ENCODE measurements around the gene CEBPE. TPM values are rescaled to one million over a fixed set of nuclear protein-coding genes. Genes with fewer than 3 reads are reported as not detected.

The CEBPE gene
- total RNA-seq, 2 donors from 2014 or later, result not detected

DNA sequence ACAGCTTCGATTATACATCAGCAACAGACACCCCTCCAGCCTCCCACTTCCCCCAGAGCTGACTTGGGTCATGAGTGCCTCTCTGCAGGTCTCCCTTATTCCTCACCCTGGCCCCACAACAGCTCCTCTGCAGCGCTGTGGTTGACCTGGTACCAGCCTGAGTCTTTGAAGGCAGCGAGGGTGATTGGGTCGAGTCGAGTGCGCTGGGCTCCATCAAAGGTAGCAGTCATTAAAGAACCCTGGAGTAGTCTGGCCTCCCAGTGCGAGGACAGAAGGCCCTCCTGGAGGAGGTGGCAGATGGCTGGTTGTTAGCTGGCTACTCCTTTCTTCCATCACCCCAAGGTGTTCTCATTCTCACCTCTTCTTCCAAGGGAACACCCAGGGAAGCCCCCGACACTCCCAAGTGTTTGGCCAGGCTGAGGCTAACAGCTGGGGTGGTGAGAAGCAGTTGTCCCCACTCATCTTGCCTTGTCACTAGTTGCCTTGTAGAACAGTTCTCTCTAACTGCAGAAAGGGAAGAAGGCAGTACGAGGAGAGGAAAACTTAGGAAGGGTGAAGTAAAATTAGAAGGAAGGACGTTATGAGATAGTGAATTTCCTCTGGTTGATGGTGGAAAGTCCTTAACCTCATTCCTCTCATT lies 16.9 kb downstream of the CEBPE start:
- H3K9me3 ChIP-seq, result no peaks in the 10 kb centered on the region
- H3K36me3 ChIP-seq, result no peaks in the 10 kb centered on the region
- no peak overlapping the region for H3K9ac ChIP-seq (ENCODE audit: low read depth in 2 of 2, low read length in 2 of 2)
- TF ChIP-seq, protein P1, sequence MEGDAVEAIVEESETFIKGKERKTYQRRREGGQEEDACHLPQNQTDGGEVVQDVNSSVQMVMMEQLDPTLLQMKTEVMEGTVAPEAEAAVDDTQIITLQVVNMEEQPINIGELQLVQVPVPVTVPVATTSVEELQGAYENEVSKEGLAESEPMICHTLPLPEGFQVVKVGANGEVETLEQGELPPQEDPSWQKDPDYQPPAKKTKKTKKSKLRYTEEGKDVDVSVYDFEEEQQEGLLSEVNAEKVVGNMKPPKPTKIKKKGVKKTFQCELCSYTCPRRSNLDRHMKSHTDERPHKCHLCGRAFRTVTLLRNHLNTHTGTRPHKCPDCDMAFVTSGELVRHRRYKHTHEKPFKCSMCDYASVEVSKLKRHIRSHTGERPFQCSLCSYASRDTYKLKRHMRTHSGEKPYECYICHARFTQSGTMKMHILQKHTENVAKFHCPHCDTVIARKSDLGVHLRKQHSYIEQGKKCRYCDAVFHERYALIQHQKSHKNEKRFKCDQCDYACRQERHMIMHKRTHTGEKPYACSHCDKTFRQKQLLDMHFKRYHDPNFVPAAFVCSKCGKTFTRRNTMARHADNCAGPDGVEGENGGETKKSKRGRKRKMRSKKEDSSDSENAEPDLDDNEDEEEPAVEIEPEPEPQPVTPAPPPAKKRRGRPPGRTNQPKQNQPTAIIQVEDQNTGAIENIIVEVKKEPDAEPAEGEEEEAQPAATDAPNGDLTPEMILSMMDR (IDR thresholded peaks at IDR 0.05), result no peak
- H3K27me3 ChIP-seq, result no peaks in the 10 kb centered on the region
- H3K4me3 ChIP-seq, result no peak overlapping the region
- no peaks in the 10 kb centered on the region for H3K4me1 ChIP-seq
- no peak overlapping the region for H3K27ac ChIP-seq
- intact Hi-C loops (cut with DNase I), result no loop called here
- no peak for DNase-seq

DNA sequence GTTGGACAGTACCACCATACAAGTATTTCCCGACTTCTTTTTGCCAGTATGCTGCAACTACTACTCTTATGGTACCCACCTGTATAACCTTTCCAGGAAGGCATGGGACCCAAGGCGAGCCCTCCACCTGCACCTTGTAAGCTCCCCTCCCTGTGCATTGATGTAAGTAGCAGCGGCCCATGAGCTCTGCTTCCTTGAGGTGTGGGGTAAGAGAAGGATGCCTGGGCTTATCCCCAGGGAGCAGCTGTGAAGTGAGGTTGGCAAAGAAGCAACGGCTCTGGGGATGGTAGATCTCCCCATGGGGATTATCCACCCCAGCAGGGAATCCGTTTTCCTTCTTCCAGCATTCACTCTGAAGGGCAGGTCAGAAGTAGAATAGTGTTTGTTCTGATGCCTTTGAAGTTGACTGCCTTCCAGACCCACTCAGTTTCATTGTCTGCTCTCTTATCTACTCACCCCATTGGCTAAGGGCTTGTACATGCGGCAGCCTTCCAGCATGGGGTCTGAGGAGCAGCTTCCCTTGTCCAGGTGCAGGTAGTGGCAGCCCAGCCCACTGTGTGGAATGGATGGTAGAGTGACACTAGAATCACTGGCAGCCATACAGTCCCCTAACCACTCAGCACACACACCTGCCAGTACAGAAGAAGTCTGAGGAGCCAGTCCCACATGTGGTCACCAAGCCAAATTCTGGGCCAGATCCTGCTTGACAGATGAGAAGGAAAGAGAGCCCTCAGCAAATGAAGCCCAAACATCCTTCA lies 17.7 kb downstream of the CEBPE start:
- peak overlapping the region in 1 of 2 donors; percentile 17 for H3K9ac ChIP-seq (ENCODE audit: low read depth in 2 of 2, low read length in 2 of 2)
- no peaks in the 10 kb centered on the region for H3K36me3 ChIP-seq
- no peaks in the 10 kb centered on the region for H3K4me1 ChIP-seq
- no peak overlapping the region for H3K4me3 ChIP-seq
- no peak for DNase-seq
- intact Hi-C loops (cut with DNase I), result no loop called here
- H3K27ac ChIP-seq, result no peak overlapping the region
- H3K27me3 ChIP-seq, result no peaks in the 10 kb centered on the region
- H3K9me3 ChIP-seq, result no peaks in the 10 kb centered on the region
- TF ChIP-seq, protein P1 (IDR thresholded peaks at IDR 0.05), result no peak

DNA sequence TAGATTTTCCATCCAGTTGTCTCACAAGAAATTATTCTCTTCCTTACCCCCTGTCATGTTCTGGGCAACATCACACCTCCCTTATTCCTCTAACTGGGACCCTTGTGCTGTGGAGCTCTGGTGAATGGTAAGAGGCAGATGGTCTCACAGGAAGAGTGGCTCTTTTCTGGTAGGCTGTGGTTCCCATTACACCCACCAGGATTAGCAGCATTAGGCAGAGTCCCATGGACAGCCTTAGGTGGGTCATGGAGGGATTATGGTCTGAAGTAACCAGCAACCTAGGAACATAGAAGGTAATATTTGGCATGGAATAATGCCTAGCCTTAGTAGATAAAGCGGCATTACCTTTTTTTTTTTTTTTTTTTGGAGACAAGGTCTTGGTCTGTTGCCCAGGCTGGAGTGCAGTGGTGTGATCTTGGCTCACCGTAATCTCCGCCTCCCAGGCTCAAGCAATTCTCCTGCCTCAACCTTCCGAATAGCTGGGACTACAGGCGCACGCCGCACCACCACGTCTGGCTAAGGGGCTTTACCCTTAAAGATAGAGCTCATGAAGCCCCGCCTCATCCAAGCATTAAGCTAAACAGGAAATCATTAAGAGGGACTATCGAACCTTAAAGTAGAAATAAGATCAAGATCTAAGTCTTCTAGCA lies 19.7 kb downstream of the CEBPE start:
- no peak overlapping the region for H3K4me3 ChIP-seq
- no peak overlapping the region for H3K27ac ChIP-seq
- no peaks in the 10 kb centered on the region for H3K36me3 ChIP-seq
- no peaks in the 10 kb centered on the region for H3K4me1 ChIP-seq
- no peak for DNase-seq
- H3K27me3 ChIP-seq, result no peaks in the 10 kb centered on the region
- intact Hi-C loops (cut with DNase I), result no loop called here
- TF ChIP-seq, protein P1 (IDR thresholded peaks at IDR 0.05), result no peak
- H3K9me3 ChIP-seq, result no peaks in the 10 kb centered on the region
- H3K9ac ChIP-seq (ENCODE audit: low read depth in 2 of 2, low read length in 2 of 2), result no peak overlapping the region

DNA sequence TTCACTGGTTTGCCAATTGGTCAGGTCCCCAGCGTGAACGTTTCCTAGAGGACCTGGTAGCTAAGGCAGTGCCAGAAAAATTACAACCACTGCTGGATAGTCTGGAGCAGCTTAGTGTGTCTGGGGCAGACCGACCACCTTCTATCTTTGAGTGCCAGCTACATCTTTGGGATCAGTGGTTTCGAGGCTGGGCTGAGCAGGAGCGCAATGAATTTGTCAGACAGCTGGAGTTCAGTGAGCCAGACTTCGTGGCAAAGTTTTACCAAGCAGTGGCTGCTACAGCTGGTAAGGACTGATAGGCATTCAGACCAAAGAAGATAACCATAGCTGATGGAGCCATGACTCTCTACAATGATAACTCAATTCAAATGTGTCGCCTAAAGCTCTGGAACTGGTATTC lies 21.3 kb downstream of the CEBPE start:
- TF ChIP-seq, protein P1 (IDR thresholded peaks at IDR 0.05), result no peak
- Histone ChIP-seq H3K36me3 (no peaks in the 10 kb centered on the region), H3K9ac (ENCODE audit: low read depth in 2 of 2, low read length in 2 of 2) (no peak overlapping the region), H3K27ac (no peak overlapping the region), H3K9me3 (no peaks in the 10 kb centered on the region), H3K4me3 (no peak overlapping the region), H3K27me3 (no peaks in the 10 kb centered on the region), H3K4me1 (peaks cover 4% of the 10 kb centered on the region)
- intact Hi-C loops (cut with DNase I), result no loop called here
- no peak for DNase-seq

DNA sequence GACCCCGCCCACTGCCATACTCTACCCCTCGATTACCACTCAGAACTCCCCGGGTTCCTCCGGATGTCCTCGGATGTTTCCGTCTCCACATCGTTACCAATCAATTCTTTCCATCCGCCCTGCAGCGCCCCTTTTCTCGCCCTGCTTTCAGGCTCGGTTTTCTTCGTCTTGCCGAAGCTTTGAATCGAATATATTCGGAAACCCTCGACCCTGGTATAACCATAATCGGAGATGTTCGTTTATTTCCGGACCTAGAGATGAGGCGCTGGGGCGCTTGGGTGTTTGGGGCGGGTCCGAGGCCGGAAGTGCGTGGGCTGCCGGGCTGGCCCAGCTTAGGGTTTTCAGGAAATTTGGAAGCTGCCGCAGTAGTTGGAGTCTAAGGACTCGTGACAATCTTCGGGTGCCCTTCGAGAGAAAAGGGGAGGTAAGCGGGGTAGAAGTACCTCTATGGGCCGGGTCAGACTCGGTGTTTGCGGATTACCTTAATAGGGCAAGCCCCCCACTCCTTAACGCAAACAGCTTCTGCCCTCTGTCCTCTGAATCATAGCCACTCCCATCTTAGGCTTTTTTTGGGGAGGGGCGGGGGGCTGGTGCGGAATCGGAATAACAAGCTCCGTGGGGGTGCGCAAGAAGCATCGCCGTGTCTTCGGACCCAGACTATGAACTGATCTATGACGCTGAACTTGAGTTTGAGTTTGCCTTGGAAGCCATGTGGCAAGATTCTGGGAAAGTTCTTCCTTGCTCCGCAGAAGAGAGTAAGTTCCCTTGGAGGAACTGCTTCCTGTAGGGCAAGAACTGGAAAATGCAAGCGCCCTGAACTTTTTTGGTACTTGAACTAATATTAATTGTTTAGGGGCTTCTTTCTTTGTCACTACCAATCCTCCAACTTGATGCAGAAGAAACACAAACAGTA lies 23.6 kb downstream of the CEBPE start, which contains the start of gene C14orf119:
TSS of gene C14orf119 (plus strand) at position 310 of the 913 bp plus-strand sequence. CDS start 2,154 bp downstream, outside the sequence.
- H3K36me3 ChIP-seq, result peaks cover 9% of the 10 kb centered on the region
- TF ChIP-seq, protein P1 (IDR thresholded peaks at IDR 0.05), result no peak
- peak within 1 kb of the TSS; percentile 98 for H3K27ac ChIP-seq
- no peaks in the 10 kb centered on the region for H3K9me3 ChIP-seq
- intact Hi-C loops (cut with DNase I), result no loop called here
- H3K4me1 ChIP-seq, result peaks cover 4% of the 10 kb centered on the region
- peak; percentile 100 for DNase-seq
- H3K4me3 ChIP-seq, result peak within 1 kb of the TSS; percentile 74
- H3K27me3 ChIP-seq, result no peaks in the 10 kb centered on the region
- H3K9ac ChIP-seq (ENCODE audit: low read depth in 2 of 2, low read length in 2 of 2), result peak within 1 kb of the TSS; percentile 98 to 99

All from colonic mucosa (tissue), 4 donors.